Parathyroid adenoma (tissue), 2 donors: ENCODE measurements around the gene RNU5B-1.

Source experiments
- H2AFZ ChIP-seq: fragments of 300-600 bp; sonication (generic); one replicate; pipeline ENCODE4 v1.7.0; 2017; ENCODE audit warnings: antibody characterized with exemption, mild to moderate bottlenecking
- H3K27ac ChIP-seq: fragments of 300-600 bp; sonication (generic); one replicate; pipeline ENCODE4 v1.7.0; 2017
- H3K27me3 ChIP-seq: fragments of 300-600 bp; sonication (generic); one replicate; pipeline ENCODE4 v1.7.0; 2017; ENCODE audit warnings: low read length; ENCODE audit not compliant: control insufficient read depth, insufficient read depth
- H3K36me3 ChIP-seq: fragments of 300-600 bp; sonication (generic); one replicate; pipeline ENCODE4 v1.7.0; 2017; ENCODE audit warnings: low read length; ENCODE audit not compliant: control insufficient read depth, insufficient read depth
- H3K4me1 ChIP-seq: fragments of 300-600 bp; sonication (generic); one replicate; pipeline ENCODE4 v1.7.0; 2017; ENCODE audit warnings: control low read depth
- H3K4me2 ChIP-seq: fragments of 300-600 bp; sonication (generic); one replicate; pipeline ENCODE4 v1.7.0; 2017; ENCODE audit warnings: low read length
- H3K4me3 ChIP-seq: fragments of 300-600 bp; sonication (generic); one replicate; pipeline ENCODE4 v1.7.0; 2017; ENCODE audit warnings: low read depth, low read length
- H3K79me2 ChIP-seq: fragments of 300-600 bp; sonication (generic); one replicate; pipeline ENCODE4 v1.7.0; 2017; ENCODE audit warnings: control low read depth
- H3K9ac ChIP-seq: fragments of 300-600 bp; sonication (generic); one replicate; pipeline ENCODE4 v1.7.0; 2017; ENCODE audit warnings: mild to moderate bottlenecking
- H3K9me3 ChIP-seq: fragments of 300-600 bp; sonication (generic); one replicate; pipeline ENCODE4 v1.7.0; 2017; ENCODE audit warnings: low read length; ENCODE audit not compliant: control insufficient read depth
- TF ChIP-seq, protein P1 (sequence below): fragments of 300-600 bp; sonication (generic); IDR thresholded peaks from one replicate; pipeline ENCODE4 v1.7.0; 2017; ENCODE audit warnings: antibody characterized with exemption, mild to moderate bottlenecking
- donor health status: primary hyperparathyroidism.

The RNU5B-1 gene

DNA sequence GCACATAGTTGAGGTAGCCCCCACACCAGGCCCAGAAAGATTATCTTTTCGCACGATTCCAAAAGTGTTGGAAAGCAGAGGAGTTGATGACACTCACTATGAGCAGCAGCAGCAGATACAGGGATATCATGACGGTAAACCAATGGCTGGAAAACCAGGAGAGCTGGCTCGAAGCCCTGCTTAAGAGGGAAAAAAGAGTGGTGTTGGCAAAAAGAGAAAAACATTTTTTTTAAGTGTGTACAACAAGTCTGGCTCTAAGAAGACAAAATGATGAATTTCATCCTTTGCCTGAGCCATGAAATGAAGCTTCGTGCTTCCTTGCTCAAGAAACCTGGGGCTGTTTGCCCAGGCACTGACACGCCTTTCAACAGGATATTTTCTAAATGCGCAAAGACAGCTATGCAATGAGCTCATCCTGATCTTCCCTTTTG is 45.1 kb upstream of the RNU5B-1 start:
- Histone ChIP-seq H3K79me2 (no peaks in the 10 kb centered on the region), H2AFZ (no peak overlapping the region), H3K4me2 (no peak overlapping the region), H3K9me3 (no peaks in the 10 kb centered on the region), H3K27ac (no peak overlapping the region), H3K27me3 (no peaks in the 10 kb centered on the region), H3K36me3 (no peaks in the 10 kb centered on the region), H3K4me1 (no peaks in the 10 kb centered on the region), H3K9ac (no peak overlapping the region), H3K4me3 (no peak overlapping the region)
- TF ChIP-seq, protein P1, sequence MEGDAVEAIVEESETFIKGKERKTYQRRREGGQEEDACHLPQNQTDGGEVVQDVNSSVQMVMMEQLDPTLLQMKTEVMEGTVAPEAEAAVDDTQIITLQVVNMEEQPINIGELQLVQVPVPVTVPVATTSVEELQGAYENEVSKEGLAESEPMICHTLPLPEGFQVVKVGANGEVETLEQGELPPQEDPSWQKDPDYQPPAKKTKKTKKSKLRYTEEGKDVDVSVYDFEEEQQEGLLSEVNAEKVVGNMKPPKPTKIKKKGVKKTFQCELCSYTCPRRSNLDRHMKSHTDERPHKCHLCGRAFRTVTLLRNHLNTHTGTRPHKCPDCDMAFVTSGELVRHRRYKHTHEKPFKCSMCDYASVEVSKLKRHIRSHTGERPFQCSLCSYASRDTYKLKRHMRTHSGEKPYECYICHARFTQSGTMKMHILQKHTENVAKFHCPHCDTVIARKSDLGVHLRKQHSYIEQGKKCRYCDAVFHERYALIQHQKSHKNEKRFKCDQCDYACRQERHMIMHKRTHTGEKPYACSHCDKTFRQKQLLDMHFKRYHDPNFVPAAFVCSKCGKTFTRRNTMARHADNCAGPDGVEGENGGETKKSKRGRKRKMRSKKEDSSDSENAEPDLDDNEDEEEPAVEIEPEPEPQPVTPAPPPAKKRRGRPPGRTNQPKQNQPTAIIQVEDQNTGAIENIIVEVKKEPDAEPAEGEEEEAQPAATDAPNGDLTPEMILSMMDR = no peak

- Histone ChIP-seq H3K27ac (no peak overlapping the region), H3K36me3 (no peaks in the 10 kb centered on the region), H2AFZ (no peak overlapping the region), H3K9ac (no peak overlapping the region), H3K4me2 (no peak overlapping the region), H3K4me3 (no peak overlapping the region), H3K27me3 (no peaks in the 10 kb centered on the region), H3K9me3 (no peaks in the 10 kb centered on the region), H3K79me2 (no peaks in the 10 kb centered on the region), H3K4me1 (no peaks in the 10 kb centered on the region)
- TF ChIP-seq, protein P1 = no peak
Measured at GRCh38 chr15:65260968-65261367, 43.5 kb upstream of the RNU5B-1 start.

- TF ChIP-seq, protein P1 = no peak
- no peak overlapping the region for H3K27ac ChIP-seq
- H3K9me3 ChIP-seq = no peaks in the 10 kb centered on the region
- H3K4me2 ChIP-seq = no peak overlapping the region
- no peaks in the 10 kb centered on the region for H3K36me3 ChIP-seq
- no peak overlapping the region for H3K4me3 ChIP-seq
- H3K79me2 ChIP-seq = peaks cover 4% of the 10 kb centered on the region
- no peaks in the 10 kb centered on the region for H3K27me3 ChIP-seq
- no peak overlapping the region for H2AFZ ChIP-seq
- H3K4me1 ChIP-seq = no peaks in the 10 kb centered on the region
- H3K9ac ChIP-seq = no peak overlapping the region
Measured at GRCh38 chr15:65263313-65263712, 41.2 kb upstream of the RNU5B-1 start.

- Histone ChIP-seq H3K27me3 (no peaks in the 10 kb centered on the region), H3K27ac (no peak overlapping the region), H3K9ac (no peak overlapping the region), H3K79me2 (peaks cover 6% of the 10 kb centered on the region), H3K4me3 (no peak overlapping the region), H3K4me2 (no peak overlapping the region), H3K9me3 (no peaks in the 10 kb centered on the region), H3K4me1 (no peaks in the 10 kb centered on the region), H2AFZ (no peak overlapping the region), H3K36me3 (no peaks in the 10 kb centered on the region)
- TF ChIP-seq, protein P1 = no peak
Measured at GRCh38 chr15:65264863-65265430, 39.5 kb upstream of the RNU5B-1 start.

DNA sequence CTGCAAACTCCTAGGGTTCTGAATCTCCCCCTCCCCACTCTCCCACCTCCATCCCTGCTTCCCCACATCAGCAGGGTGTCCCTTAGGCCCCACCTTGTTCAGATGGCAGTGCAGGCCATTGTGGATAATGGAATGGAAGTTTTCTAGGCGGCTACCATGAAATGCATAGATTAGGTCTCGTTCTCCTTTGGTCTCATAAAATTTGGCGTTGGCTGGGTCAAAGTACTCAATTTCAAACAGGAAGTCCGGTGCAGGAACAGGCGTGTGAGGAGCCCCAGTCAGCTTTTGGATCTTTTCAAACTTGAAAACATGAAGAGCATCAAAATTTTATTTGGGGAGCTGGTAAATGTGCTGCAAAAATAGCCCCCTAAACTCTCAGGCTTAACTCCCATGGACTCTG is 38.0 kb upstream of the RNU5B-1 start:
- no peak overlapping the region for H3K27ac ChIP-seq
- no peak overlapping the region for H3K9ac ChIP-seq
- no peaks in the 10 kb centered on the region for H3K9me3 ChIP-seq
- H3K27me3 ChIP-seq = no peaks in the 10 kb centered on the region
- TF ChIP-seq, protein P1 = no peak
- no peaks in the 10 kb centered on the region for H3K36me3 ChIP-seq
- no peak overlapping the region for H2AFZ ChIP-seq
- H3K79me2 ChIP-seq = peaks cover 8% of the 10 kb centered on the region
- H3K4me3 ChIP-seq = no peak overlapping the region
- H3K4me1 ChIP-seq = no peaks in the 10 kb centered on the region
- H3K4me2 ChIP-seq = no peak overlapping the region
